GM18520 (cell line): ENCODE measurements around the gene EHBP1.

Experiments used
- ATAC-seq: cut with Tn5 transposase; IDR thresholded peaks from one replicate; pipeline ENCODE4 v1.9.1; 2021; ENCODE audit not compliant: unreplicated experiment

Gene EHBP1

DNA sequence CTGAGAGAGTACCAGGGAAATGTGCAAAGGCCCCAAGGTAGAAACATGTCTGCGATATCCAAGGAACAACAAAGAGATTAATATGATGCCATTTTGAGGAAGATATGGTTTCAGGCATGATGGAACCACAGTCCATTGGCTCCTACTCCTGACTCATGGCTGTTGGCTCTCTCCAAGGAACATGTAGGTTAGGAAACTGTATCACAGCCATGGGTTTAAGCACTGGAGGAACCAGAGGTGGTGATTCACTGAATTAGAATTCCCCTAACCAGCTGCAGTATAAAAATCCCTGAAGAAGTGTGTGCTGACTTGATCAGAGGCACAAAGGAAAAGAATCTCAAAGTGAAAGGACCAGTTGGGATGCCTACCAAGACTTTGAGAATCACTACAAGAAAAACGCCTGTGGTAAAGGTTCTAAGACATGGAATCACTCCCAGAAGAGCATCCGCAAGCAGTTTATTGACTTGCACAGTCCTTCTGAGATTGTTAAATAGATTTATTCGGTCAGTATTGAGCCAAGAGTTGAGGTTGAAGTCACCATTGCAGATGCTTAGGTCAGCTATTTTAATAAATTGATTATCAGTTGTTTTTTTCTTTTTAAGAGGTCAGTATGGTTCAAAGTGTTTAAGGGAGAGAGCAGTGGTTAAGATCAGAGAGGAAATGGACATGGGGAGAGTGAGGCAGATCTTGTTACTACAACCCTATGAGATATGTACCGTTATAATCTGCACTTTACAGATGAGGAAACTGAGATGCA is 234.4 kb downstream of the EHBP1 start:
- no peak for ATAC-seq

DNA sequence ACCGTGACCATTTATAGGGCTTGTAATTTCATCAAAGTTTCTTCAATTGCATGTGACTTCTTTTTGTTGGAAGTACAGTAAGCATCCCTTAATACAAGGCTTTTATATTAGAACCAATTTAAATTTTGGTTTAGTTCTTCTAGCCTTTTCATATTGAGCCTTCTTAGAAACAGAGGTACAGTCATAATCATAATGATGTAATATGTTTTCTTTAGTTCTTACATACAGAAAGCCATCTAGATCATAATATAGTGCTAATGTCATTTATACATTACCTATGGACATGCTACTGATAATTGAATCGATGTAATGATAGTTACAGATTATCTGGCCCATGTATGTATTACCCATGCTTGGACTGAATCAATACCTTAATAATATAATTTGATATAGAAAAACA is 235.2 kb downstream of the EHBP1 start:
- ATAC-seq: no peak

DNA sequence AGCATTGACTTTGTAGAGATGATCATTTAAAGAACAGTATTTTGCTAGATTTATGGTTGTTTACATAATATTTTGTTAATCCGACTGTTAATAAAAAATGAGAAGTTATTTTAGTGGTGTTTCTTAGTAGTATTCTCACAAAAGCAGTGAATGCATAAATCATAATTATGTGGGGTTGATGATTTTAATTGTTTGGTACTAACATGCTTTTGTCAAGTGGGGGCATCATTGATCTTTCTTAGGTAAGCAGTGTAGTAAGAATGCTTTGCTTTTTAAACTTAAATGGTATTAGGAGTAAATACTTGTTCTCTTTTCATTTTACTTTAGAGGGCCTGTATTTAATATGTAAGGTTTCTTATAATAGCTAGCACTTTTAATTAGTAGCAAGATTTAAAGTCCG is 235.9 kb downstream of the EHBP1 start:
- no peak for ATAC-seq

DNA sequence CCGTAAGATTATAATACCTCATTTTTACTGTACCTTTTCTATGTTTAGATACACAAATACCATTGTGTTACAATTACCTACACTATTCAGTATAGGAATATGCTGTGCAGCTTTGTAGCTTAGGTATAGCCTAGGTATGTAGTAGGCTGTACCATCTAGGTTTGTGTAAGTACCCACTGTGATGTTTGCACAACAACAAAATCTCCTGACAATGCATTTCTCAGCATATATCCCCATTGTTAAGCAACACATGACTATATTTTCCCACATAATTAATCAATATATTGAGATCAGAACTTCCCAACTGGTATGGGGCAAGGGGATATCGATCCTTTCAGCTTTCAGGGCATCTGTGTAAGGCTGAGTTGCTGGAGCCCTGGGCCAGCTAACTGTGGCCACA is 238.8 kb downstream of the EHBP1 start:
- no peak for ATAC-seq

DNA sequence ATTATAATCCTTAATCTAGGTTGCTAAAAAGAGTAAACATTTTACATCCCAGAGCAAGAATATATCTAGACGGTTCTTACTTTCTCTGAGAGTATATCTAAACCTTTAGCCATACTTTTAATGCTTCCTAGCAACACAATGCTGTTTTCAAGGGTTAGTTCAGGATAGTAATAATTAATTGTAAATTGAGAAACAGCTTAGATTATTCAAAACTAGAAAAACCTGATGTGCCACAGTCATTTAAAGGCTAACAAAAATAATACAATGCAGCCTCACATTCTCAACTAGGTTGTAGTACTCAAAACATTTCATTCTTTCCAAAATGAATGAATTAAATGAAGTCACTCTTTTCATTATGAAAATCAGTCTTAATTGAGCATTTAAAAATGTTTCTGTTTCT is 241.9 kb downstream of the EHBP1 start:
- no peak for ATAC-seq

DNA sequence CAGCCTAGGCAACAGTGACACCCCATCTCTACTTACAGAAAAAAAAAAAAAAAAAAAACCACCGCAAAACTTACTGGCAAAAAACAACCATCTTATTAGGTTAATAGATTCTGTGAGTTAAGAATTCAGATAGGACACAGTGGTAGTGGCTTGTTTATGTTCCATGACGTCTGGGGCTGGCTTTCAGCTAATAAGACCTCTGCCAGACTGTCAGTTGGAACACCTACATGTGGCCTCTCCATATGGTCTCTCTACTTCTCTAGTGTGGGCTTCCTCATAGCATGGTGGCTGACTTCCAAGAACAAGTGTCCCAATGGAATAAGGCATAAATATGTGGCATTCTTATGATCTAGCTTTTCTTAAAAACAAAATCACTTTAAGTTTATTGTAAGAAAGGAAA is 251.1 kb downstream of the EHBP1 start:
- ATAC-seq: no peak

DNA sequence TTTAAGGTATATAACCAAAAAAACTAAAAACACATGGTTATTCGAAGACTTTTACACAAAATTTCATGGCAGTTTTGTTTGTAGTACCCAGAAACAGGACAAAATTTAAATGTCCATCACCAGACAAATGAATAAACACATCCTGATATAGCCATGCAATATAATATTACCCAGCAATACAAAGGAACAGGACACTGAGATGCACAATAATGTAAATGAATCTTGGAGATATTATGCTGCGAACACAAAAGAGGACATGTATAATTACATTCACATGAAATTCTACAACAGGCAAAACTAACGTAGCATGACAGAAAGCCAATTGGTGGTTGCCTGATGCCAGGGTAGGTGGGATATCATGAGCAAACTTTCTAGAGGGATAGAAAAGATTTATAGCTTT is 252.7 kb downstream of the EHBP1 start:
- ATAC-seq: no peak

DNA sequence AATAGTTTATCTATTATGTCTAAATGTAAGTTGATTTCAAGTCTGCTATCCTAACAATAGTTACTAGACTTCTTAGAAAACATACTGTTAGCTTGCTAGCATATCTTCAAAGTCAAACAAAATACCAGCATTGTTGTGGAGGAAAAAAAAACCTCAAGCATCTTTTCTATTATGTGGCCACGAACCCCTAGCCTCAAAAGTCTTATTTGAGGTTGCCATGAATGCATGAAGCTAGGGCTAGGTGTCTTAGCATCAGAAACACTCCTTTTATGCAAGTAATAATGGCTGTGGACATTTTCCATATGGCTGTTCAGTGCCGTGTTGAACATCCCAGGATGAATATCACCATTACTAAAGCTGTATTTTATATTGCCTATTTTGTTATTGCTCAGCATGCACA is 258.5 kb downstream of the EHBP1 start:
- no peak for ATAC-seq

DNA sequence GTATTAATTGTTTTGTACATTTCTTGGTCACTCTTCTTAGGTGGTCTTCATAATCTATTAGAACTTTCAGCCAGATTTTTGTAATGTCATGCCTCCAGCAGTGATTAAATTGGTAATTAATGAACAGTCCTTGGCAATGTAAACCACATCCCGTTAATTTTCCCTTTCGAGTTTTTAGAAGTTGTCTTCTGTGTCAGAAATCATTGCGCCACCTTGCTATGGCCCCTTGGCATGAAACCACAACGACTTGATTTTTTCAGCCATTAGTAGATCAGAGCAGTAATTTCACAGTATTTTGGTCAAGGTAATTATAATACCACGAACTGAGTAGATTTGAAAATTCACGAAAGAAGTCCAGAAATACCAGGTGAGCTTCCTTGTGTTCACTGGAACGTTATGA is 259.2 kb downstream of the EHBP1 start:
- ATAC-seq: no peak

DNA sequence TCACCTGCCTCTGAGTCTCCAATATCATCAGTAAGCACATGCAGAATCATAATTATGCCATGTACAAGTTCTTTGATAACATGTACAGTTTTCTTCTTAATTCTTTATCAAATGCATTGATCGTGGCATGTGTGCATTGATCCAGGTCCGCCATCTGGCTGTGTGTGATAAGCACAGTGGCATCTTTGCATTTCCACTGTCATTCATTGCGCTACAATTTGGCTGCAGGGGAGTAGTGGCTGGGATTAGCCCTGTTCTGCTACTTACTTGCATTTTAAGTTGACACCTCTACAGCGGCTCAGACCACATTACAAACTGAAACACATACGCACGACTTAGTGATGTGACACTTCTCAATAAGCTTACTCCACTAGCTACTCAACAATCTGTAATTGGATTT is 261.5 kb downstream of the EHBP1 start:
- ATAC-seq: no peak

DNA sequence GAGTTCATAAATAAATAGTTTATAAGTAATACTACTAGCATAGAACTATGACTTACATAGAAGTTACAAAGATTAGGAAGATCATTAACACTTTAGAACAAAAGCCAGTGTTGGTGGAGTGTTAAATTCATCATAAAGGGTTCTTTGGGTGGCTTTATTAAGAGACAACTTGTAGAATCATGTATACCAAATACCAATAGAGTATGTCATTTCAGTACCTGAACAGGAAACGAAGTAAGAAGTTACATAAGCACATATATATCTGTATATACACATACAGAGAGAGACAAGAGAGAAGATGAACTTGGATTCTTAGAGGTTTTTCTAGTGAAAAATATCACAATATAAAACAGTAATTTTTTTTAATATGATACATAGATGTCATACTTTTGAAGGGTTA is 262.7 kb downstream of the EHBP1 start:
- ATAC-seq: no peak

DNA sequence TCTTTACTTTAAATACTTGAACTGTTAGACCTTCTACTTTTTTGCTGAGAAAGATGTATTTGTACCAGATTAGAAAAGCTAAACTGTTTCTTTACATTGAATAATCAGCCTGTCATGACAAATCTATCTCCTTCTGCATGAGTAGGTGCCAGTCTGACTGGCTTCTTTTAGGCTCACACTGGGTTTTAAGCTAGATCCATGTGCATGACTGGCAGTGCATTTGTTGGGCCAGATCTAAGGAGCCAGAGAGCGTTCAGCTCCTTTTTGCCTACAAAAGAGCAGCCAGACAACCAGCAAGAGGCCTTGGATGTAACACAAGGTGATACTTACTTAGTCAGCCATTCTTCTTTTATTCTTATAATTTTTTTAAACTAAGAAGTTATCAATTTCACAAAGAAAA is 263.2 kb downstream of the EHBP1 start:
- ATAC-seq: no peak

DNA sequence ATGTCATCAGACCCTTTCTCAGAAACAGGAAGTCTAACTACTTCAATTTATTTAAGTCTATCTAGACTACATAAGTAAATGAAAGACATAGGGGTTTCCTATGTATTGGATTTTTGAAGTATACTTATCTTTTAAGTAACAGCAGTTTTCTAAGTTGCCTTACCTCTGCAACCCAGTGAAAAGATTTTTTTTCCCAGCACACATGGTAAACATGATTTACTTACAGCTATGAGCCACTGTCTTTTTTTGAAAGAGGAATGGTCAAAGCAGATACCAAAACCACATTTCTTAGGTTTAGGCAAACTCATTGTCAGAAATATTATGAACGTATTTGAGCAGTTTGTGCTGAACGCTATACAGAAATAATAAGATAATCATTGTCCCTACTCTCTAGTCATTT is 266.4 kb downstream of the EHBP1 start:
- no peak for ATAC-seq

DNA sequence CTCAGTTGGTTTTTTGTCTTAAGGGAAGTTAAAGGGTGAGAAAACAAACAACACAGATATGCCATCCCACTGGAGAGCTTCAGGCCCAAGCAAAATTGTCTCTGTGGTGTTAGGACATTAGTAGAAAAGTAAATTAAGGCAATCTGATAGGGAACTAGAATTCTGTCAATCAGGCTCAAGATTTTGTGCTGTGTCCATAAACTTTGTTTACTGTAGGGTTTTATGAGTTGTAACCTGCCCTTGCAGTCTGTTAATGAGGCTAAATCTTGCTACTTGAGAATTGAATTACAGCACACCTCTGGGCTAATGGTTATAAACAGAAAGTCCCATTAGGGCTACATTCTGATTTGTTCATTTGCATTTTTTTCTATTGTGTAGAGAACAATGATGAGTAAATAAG is 267.1 kb downstream of the EHBP1 start:
- ATAC-seq: no peak

DNA sequence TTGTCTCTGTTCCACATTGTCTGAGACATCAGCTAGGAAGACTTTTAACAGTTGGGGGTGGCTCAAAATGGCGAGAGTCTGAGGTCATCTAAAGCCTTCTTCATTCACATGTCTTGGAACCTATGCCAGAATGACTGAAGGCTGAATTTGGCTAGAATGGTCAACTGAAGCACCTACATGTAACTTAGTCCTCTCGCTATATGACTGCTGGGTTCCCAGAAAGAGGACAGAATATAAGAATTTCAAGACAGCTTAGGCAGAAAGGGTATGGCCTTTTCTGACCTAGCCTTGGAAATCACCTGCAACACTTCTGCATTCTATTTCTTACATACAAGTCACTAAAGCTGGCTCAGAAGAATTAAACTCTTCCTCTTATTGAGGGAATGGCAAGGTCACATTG is 269.5 kb downstream of the EHBP1 start:
- no peak for ATAC-seq

DNA sequence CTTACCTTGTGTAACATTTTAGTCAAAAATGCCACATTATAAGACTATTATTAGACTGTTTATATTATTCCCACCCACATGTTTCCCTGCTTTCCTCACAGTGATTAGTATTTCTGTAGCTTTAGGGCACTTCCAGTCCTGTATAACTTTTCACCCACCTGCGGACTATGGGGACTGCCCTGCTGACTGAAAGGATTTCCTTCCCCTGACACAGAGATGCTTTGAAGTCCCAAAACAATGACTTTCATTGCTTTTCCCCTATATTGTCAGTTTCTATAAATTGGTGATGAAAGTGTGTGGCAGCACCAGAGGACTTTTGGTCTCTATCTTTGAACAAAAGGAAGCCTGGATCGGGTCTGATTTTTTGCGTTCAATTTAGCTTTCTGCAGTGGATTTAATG is 286.1 kb downstream of the EHBP1 start:
- no peak for ATAC-seq

DNA sequence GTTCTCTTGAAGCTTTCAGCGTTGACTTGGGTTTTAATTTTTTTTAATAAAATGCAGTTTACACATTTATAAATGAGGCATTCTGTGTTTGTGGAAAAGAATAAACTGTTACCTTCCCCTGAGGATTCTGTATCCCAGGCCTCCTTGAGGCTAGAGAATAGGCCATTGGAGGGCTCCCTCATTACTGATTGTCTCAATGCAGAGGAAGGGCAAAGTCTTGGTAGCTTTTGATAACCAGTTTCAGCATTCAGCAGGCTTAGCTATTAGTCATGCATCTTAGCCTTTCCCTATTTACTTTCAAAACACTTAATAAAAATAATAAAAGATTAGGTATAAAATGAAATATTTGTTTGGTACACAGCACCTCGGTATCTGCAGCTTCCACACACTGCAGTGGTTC is 287.0 kb downstream of the EHBP1 start:
- ATAC-seq: no peak

DNA sequence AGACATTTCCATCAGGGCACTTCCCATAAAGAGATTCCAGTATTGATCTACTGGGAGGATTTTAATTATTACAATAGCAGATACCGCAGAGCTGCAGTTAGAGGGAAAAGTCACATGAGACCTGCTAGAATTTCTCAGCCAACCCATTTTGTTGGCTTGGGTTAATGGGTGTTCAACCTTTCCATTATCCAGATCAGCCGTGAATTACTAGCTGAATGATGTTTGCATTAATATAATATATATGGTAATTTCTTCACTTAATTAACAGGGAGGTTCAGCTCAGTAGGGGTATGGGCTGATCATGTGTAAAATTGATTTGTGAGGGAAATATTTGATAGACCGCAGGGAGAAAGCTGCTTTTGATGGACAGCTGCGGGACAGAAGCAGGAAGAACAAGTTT is 288.7 kb downstream of the EHBP1 start:
- no peak for ATAC-seq

DNA sequence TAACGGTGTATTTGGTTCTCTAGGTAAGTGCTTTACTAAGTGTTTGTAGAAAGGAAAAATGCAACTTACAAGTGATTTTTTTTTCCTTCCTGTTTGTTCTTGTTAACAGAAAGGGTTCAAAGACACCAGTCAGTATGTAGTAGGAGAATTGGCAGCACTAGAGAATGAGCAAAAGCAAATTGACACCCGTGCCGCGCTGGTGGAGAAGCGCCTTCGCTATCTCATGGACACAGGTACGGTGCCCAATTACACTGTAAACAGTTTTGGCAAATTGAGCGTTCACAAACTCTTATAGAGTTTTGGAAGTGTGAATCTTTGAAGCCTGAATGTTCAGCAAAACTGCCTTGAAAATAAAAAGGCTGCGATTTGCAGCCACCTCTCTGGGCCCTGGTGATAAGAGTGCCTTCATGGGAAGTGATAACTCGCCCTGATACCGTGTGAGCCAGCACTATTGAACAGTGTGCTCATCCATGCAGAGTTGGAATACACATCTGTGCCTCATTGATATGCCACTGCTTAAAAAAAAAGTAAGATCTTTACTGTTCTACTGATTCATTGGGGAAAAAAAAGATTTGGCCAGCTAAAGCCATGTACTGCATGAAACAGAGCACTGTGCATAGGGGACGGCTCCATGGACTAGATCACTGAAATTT is 291.1 kb downstream of the EHBP1 start:
- ATAC-seq: no peak

DNA sequence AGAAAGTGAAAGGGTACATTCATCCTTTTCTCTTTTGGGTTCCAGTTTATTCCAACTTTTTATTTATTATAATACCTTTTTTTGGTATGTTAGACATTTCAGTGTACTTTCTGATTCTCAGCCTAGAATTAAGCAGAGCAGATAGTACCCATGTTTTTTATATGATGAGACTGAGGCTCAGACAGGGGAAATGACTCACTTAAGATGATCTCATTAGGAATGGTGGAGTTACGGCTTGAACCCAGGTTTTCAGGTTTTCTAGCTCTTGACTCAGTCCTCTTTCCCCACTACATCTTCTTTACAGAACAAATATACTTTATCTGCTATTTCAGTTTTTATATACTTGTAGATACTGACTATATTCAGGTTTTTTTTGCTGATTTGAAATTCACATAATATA is 293.4 kb downstream of the EHBP1 start:
- ATAC-seq: no peak

DNA sequence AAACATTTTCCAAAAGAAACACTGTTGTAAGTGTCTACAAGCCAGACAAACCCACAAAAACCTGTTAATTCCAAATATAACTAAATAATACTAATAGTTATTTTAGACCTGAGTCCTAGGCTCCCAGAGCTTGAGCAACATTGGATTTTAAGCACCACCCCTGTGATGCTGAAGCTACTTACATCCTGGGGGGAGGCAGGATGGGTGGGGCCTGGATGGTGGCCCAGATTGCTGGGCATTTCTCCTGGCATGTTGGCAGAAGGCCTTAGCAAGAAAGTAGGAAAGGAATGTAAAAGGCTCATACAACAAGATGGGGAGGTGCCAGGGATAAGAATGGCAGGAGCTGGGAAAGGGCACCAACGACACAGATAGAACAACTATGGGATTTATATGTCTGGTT is 294.4 kb downstream of the EHBP1 start:
- no peak for ATAC-seq

DNA sequence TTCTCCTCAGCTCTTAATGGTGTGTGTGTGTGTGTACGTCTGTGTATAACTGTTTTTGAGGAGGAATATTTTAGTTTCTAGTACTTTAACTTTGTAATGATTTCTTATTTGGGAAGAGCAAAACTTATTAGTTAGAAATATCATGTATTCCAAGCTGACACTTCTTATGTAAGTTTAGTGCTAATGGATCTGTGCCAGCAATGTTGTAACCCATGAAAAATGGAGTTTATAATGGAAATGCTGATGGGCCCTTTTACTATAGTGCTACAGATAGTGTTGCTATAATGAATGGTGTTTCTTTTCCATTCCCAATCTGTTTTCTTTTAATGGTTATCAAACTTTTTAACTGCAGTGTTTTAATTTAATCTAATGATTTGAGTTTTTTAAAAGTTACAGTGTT is 295.3 kb downstream of the EHBP1 start:
- ATAC-seq: no peak

DNA sequence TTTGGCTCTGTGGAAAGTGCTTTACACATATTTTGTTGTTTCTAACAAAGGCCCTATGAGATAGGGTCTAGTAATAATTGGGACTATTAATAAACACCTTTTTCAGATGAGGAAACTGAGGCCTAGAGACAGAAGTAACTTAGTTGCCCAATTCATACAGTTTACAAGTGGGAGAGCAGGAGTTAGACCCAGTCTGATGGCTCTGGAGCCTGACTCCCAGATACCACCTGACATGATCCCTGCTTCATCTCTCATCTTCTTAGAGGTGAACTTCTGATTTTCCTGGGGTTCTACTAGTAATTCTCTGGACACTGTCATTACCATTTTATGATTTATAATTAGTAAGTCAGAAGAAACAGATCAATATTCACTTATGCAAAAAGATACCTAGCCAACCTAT is 296.1 kb downstream of the EHBP1 start:
- no peak for ATAC-seq
